Stimulated activated CD4-positive, alpha-beta T cell treated with anti-CD3 and anti-CD28 coated beads, Interleukin-12 subunit alpha, Interleukin-12 subunit beta, amount 100 ng/mL, for 24 hours (primary cell): ENCODE results near the gene SEC22A.

Source experiments
- DNase-seq, 2 experiments: peaks; one replicate each; pipeline ENCODE4 v3.0.0-alpha.2; 2020; ENCODE audit warnings: low read depth in 2 of 2

Gene SEC22A

DNA sequence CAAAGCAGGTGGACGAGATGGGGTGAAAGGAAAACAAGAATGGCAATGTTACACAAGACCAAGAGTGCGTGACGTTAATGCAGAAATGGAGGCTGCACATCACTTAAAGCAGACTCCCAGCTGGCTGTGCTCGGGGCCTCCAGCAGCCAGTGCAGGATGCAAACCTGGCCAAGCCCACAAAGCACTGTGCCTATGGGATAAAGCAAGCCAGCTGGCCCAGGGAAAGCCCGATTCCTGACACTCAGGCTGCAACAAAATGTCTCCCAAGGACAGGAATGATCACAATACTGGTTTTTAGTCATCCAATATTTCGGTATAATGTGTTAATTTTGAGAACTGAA is 86.2 kb downstream of the SEC22A start:
- DNase-seq: no peak

GRCh38 chr3:123289391-123290106 is 87.8 kb downstream of the SEC22A start:
- no peak for DNase-seq

GRCh38 chr3:123290107-123290930 is 88.6 kb downstream of the SEC22A start:
- DNase-seq: no peak

DNA sequence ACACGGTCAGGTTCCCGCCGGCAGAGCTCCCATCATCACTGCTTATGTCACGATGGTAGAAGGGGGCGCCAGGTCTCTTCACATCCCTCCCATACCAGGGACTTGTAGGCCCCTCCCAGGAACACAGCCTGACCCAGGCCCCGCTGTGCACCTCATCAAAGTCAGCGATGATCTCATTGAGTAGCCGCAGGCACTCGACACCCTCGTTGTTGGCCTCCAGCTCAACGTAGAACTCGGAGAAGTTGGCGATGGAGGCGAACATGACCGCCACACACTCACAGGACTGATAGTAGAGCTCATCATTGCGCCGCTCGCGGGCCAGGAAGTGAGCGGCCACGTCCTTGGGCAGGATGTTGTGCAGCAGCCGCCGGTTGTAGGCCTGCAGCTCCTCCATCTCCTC is 89.2 kb downstream of the SEC22A start:
- DNase-seq: no peak

- no peak for DNase-seq
Measured at GRCh38 chr3:123291404-123291803, 89.7 kb downstream of the SEC22A start.

DNA sequence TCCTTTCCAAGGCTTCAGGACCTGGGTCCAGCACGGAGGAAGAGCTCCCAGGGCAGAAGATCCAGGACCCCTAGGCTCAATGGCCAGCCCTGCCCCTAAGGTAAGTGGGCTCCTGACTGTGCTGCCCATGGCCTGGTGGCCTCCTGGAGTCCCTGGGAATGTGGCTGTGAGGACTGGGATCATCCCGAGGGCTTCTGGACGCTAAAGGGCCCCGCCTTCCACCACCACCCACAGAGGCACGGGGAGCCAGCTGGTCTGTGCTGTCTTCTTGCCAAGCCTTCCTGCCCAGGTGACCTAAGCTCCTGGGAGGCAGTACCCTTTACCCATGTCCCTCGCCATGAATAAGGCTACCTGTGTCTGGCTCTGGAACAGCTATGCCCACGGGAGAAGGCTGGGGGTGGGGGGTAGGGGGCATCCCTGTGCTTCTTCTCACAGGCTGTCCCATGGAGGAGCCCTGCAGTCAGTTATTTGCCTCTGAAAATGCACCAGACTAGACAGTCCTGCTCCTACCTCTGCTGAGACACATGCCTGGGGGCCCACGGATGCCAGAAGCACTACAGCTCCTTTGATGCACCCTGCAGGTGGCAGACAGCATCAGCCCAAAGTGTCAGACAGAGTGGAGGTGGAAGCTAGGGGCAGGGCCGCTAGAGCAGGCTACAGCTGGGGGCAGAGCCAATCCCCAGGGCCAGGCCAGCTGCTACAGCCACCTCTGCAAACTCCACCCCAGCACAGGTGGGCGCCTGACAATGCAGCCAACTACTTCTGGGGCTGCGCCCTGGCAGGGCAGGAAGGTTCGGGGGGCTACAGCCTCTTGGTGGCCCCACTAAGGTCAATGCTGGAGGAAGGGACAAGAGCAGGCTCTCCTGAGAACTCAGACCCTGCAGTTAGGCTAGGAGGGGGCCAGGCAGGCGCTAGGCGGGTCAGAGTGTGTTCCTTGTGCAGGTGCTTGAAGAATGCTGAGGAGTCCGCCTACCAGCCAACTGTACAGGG is 90.9 kb downstream of the SEC22A start:
- DNase-seq: no peak

DNA sequence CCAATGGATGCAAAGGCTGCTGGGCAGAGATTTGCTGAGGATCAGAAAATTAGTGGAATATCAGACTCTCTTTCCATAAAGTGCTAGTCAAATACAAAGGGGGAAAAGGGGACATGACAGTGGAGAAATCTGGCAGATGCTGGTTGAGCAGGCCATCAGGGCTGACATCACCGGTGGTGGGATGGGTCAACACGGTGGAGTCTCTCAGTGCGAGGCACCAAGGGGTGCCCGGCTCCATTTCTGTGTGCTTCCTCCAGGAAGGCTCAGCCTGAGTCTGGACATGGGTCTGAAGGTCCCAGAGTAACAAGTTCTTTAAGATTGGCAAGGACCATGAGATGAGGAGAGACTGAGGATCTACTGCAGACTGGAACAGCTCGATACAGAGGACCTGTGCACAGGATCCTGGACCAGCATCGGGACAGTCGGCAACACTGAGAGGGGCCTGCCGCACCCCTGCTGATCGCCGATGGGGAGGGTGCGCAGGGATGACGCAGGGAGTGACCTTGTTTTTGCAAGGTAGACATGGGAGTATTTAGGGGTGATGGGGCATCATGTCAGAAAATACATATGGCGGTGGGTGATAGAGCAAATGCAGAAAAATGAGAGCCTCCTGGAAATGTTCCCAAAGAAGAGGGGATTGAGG is 92.7 kb downstream of the SEC22A start:
- no peak for DNase-seq

DNA sequence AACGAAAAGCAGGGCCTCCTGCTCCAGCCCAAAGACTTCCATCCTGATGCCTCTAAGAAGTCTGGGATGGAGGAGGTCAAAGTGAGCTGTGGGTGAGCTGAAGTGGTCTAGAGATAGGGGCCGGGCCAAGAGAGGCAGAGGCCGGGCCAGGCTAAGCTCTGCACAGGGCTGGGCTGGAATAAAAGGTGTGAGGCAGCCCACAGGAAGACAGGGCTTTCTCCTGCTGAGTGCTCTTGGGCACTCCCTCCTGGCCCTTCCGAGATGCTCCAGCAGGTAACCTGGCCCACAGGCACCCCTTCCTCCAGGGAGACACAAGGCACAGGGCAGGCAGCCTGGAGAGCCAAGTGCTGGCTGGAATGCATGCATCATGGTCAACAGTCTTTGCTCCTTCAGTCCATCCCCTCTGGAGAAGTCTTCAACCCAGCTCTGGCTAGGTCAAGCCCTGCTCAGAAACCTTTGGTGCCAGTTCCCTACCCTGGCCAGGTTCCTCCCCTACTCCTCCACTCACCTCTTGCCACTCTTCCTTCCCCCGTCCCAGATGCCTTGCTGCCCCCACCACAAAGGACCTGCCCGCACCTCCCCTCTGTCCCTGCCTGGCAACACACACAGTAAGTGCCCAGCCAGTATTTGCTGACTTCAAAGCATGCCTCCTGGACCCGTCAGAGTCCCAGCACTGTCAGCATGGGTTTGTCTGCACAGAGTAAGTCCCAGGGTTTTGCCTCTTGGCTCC is 93.6 kb downstream of the SEC22A start:
- no peak for DNase-seq

DNA sequence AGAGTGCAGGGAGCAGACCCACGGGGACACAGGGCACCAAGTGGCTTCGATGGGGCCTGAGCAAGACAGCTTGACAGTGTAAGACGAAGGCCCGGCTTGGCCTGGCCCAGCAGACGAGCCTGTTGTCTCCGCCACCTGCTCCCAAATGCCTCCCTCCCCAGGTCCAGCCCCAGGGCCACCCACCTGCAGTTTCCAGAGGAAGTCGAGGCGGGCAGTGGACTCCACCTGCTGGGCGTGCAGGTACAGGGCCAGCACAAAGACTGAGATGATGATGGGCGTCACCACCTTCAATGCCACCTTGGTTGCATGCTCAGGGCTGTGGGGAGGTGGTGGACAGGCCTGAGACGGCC is 94.1 kb downstream of the SEC22A start:
- DNase-seq: no peak

GRCh38 chr3:123296261-123296660 is 94.5 kb downstream of the SEC22A start:
- no peak for DNase-seq

DNA sequence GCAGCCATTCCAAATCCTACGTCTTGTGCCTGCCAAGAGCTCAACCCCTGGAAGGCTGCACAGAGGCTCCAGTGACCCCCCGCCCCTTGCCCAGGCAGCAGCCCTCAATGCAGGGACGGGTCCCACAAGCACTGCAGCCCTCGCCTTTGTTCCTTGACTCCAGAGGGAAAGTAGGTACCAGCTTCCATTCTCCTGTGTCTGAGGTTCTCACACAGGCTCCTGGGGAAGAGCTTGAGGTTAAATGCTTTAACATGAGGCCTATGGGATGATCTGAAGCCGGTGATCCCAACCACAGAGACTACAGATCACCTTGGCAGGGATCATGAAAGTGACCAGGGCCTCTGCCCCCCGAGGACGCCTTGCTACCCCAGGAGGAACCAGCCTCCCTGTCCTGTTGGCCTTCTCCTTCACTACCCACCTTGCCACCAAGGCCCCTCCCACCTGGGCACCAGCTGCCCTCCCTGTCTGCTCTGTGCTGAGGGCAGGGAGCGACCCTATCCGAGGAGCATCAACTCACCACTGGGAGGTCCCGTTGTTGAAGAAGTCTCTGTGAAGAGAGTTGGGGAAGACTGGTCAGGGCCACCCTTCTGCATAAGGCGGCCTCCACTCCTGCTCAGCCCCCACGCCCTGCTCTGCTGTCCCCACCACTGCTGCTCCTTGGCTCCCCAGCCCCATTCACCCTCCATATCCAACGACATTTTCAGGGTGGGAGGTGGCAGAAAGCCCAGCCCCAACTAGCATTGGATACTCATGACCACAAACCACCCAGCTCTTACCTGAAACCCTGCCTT is 95.3 kb downstream of the SEC22A start:
- DNase-seq: no peak

- DNase-seq: no peak
Measured at GRCh38 chr3:123297627-123297899, 95.8 kb downstream of the SEC22A start.

DNA sequence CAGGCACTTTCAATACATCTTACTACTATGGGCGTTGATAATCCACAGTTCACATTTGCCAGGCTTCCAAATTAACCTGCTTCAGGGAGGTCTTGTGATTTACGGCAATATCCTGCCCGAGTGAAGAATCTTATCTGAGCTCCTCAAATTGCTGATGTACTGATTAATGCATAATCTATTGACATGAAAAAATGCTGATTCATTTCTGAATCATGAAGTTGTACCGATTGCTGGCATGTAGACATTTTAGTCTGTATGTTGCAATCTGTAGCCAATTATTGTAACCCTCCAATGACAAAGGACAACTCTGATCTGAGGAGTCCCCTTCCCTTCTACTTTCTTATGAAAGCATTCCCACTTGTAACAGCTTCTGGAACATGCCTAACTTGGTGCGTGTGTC is 97.2 kb downstream of the SEC22A start:
- DNase-seq: no peak

DNA sequence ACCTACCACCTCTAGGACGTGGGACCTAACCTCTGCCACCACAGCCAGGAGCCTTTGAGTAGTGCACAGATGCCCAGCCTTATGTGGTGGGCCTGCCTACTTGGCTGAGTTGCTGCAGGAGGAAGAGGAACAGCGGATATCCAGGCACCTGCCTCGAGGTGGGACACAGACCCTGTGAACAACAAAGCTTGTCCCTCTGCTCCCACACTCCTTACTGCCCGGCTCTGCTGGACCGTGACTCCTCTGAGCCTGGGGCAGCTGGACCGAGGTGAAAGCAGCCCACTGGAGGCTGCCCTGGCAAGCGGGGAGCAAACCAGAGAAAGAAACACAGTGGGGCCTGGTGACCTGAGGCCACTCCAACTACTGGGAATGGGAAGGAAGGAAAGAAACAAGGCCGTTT is 97.8 kb downstream of the SEC22A start:
- no peak for DNase-seq

DNA sequence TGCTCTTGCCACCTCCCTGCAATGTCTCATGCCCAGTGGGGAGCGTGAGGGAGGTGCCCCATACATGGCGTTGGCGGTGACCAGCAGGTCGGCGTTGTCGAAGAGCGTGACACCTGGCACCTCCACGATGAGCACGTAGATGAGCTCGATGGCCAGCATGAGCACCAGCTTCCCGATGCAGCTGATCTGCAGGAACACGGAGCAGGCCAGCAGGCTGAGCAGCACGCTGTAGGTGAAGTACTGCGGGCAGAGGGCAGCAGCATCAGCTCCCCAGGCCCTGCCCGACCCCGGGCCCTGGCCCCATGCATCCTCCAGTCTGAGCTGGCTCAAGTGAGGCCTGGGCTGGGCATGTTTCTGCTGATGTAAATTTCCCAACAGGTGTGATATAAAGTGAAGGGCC is 98.3 kb downstream of the SEC22A start:
- no peak for DNase-seq

DNA sequence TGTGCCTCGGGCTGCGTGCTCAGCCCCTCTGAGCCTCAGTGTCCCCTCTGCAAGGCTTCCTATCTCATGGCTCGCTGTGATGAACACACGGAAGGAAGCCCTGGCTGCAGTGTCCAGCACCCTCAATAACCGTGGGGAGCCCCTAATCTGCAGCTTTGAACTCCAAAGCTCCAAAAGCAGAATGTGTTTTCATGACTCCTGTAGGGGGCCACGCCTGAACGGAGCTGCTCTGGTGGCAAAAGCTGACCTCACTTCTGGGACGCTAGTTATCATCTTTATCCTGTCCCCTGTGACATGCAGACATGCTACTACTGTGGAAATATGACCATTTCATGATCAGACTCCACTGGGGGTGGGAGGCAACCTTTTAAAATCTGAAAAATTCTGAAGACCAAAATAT is 98.8 kb downstream of the SEC22A start:
- no peak for DNase-seq

GRCh38 chr3:123301331-123302184 is 99.8 kb downstream of the SEC22A start:
- no peak for DNase-seq

DNA sequence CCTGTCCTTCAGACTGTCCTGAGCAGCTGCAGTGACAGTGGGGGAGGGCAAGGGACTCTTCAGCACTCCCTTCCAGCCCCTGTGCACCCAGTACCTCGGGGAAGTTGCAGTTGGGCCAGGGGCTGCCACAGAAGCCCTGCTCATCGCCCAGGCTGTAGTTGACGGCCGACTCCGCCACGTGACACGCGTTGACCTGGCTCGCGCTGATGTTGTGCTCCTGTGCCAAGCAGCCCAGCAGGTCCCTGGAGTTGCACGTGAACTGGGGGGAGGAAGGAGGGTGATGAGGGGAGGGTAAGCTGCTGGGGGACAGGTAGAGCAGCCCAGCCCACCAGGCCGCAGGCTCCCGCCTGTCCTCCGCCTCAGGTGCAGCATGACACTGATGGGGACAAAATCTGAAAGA is 101.2 kb downstream of the SEC22A start:
- DNase-seq: no peak

DNA sequence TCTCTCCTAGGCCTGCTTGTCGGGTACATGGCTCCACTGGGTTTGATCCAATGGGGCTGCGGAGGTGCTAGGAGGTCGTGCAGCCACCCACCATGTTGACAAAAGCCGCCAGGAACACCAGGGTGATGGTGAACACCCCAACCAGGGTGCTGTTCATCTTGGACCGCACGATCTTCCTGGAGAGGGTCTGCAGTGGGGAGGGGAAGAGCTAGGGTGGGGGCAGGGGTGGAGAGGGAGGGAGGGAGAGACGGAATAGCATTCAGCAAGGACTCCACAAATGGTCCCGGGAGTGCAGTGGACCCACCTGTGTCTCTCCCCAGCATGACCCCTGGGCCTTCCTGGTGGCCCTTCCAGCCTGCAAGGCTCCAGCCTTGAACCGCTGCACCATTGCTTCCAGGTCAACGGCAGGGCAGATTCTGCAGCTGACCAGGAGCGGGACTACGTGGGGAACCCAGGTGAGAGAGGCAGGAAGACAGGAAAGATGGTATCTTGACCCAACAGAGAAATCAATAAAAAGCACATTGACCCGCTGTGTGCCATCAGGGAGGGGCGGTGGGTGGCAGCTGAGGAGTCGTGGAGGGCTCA is 102.3 kb downstream of the SEC22A start:
- no peak for DNase-seq
